NCI-H146 treated with DMSO at 0.1 percent for 48 hours (cell line): ENCODE data around the gene JADE1.

Experiments
- DNase-seq: peaks from one replicate; lab custom pipeline; 2025; ENCODE audit not compliant: unreplicated experiment; lab: John Stamatoyannopoulos, UW

Gene JADE1

GRCh38 chr4:128810331-128810870 lies 901 bp downstream of the JADE1 start:
- peak; percentile 22 for DNase-seq

- DNase-seq: peak; percentile 19
Measured at GRCh38 chr4:128810871-128811570, 1.5 kb downstream of the JADE1 start.

- DNase-seq: peak; percentile 70
Measured at GRCh38 chr4:128811571-128812441, 2.3 kb downstream of the JADE1 start.

- DNase-seq: peak; percentile 35
Measured at GRCh38 chr4:128812442-128813235, 3.1 kb downstream of the JADE1 start.

GRCh38 chr4:128813965-128814364 lies 4.5 kb downstream of the JADE1 start:
- no peak for DNase-seq

- DNase-seq: no peak
Measured at GRCh38 chr4:128818442-128818841, 8.9 kb downstream of the JADE1 start.

GRCh38 chr4:128819082-128819742 lies 9.7 kb downstream of the JADE1 start:
- no peak for DNase-seq

- DNase-seq: no peak
Measured at GRCh38 chr4:128820671-128821070, 11.2 kb downstream of the JADE1 start.

- no peak for DNase-seq
Measured at GRCh38 chr4:128821151-128821550, 11.7 kb downstream of the JADE1 start.

- no peak for DNase-seq
Measured at GRCh38 chr4:128823025-128823661, 13.6 kb downstream of the JADE1 start.

- no peak for DNase-seq
Measured at GRCh38 chr4:128825226-128825625, 15.7 kb downstream of the JADE1 start.

- DNase-seq: no peak
Measured at GRCh38 chr4:128827296-128827695, 17.8 kb downstream of the JADE1 start.

GRCh38 chr4:128830906-128831503 lies 21.5 kb downstream of the JADE1 start:
- no peak for DNase-seq

GRCh38 chr4:128831531-128832242 lies 22.2 kb downstream of the JADE1 start:
- DNase-seq: peak; percentile 24

GRCh38 chr4:128832243-128832625 lies 22.7 kb downstream of the JADE1 start:
- no peak for DNase-seq

- DNase-seq: no peak
Measured at GRCh38 chr4:128835498-128836222, 26.2 kb downstream of the JADE1 start.

GRCh38 chr4:128837198-128837597 lies 27.7 kb downstream of the JADE1 start:
- DNase-seq: no peak

GRCh38 chr4:128837679-128838078 lies 28.2 kb downstream of the JADE1 start:
- no peak for DNase-seq
